ENCODE measurements around the gene TLCD4.

- TF ChIP-seq CTCF (IDR thresholded peaks at IDR 0.05; ENCODE audit: control extremely low read depth in 1 of 3, insufficient read depth in 1 of 3, low read depth in 1 of 3, low read length in 3 of 3) (no peak), SIN3A (conservative IDR thresholded peaks at IDR 0.05 in 1 of 2, IDR thresholded peaks at IDR 0.05 in 1 of 2; ENCODE audit: low read depth in 1 of 2, low read length in 2 of 2) (no peak), RXRA (IDR thresholded peaks at IDR 0.05; ENCODE audit: insufficient read depth, low read depth, low read length) (no peak), SP2 (IDR thresholded peaks at IDR 0.05; ENCODE audit: low read length) (no peak)
Observed at GRCh38 chr1:95145493-95145892, 28.3 kb downstream of the TLCD4 start.

Measured in H1 (cell line).